SU-DHL-6 (cell line): ENCODE results near the gene ALS2.

Source experiments
- H2AFZ ChIP-seq: fragments of 200-600 bp; sonication (generic); 2 replicates; pipeline ENCODE4 v1.6.1; 2014; ENCODE audit warnings: low read depth, mild to moderate bottlenecking, moderate library complexity, mixed read lengths, antibody characterized with exemption, low read length; ENCODE audit not compliant: severe bottlenecking
- H3F3A ChIP-seq: fragments of 200-600 bp; shearing (Covaris generic); 2 replicates; pipeline ENCODE4 v1.6.0; 2016; ENCODE audit warnings: antibody characterized with exemption, mild to moderate bottlenecking; ENCODE audit not compliant: insufficient read depth
- H3K27ac ChIP-seq: fragments of 200-600 bp; sonication (generic); 2 replicates; pipeline ENCODE4 v1.5.1; 2016; ENCODE audit warnings: low read depth, mild to moderate bottlenecking, low read length, moderate library complexity, mixed read lengths
- H3K27me3 ChIP-seq: fragments of 200-600 bp; sonication (generic), shearing (Covaris generic); 2 replicates; pipeline ENCODE4 v1.6.0; 2014; ENCODE audit warnings: mild to moderate bottlenecking, low read length
- H3K36me3 ChIP-seq: fragments of 200-600 bp; sonication (generic); 2 replicates; pipeline ENCODE4 v1.6.1; 2014; ENCODE audit warnings: mild to moderate bottlenecking, low read length, mixed read lengths
- H3K4me2 ChIP-seq: fragments of 300-600, 200-600 bp; shearing (Covaris generic), sonication (generic); 2 replicates; pipeline ENCODE4 v1.6.0; 2014; ENCODE audit warnings: low read length, low read depth, mild to moderate bottlenecking; ENCODE audit not compliant: poor library complexity, severe bottlenecking
- H3K4me3 ChIP-seq: fragments of 200-600 bp; sonication (generic); 2 replicates; pipeline ENCODE4 v1.5.1; 2014; ENCODE audit warnings: antibody characterized with exemption, low read length, mild to moderate bottlenecking, mixed read lengths; ENCODE audit not compliant: insufficient read depth, poor library complexity, severe bottlenecking
- H3K79me2 ChIP-seq: fragments of 200-600 bp; sonication (generic); 2 replicates; pipeline ENCODE4 v1.6.1; 2014; ENCODE audit warnings: mild to moderate bottlenecking, low read length, moderate library complexity; ENCODE audit not compliant: insufficient read depth
- H3K9ac ChIP-seq: fragments of 200-600 bp; sonication (generic); 2 replicates; pipeline ENCODE4 v1.7.0; 2014; ENCODE audit warnings: mild to moderate bottlenecking, low read length
- H3K9me2 ChIP-seq: fragments of 200-600 bp; sonication (generic); replicated peaks from 2 replicates; pipeline ENCODE4 v1.6.1; 2014; ENCODE audit warnings: low read length; ENCODE audit not compliant: insufficient read depth
- H3K9me3 ChIP-seq: fragments of 200-600 bp; sonication (generic); 2 replicates; pipeline ENCODE4 v1.6.1; 2014; ENCODE audit warnings: low read length, mixed read lengths; ENCODE audit not compliant: insufficient read depth
- H4K20me1 ChIP-seq: fragments of 200-600 bp; sonication (generic); 2 replicates; pipeline ENCODE4 v1.6.1; 2014; ENCODE audit warnings: low read depth, mild to moderate bottlenecking, antibody characterized with exemption, low read length, moderate library complexity, mixed read lengths
- CTCF ChIP-seq: fragments of 200-600 bp; sonication (generic); IDR thresholded peaks from one replicate; pipeline ENCODE4 v1.5.1; 2017; ENCODE audit warnings: antibody characterized with exemption, mild to moderate bottlenecking, low read length, moderate library complexity; ENCODE audit not compliant: insufficient read depth, poor library complexity, severe bottlenecking
- EZH2phosphoT487 ChIP-seq: fragments of 200-600 bp; sonication (generic), shearing (Covaris generic); conservative IDR thresholded peaks from 2 replicates; pipeline ENCODE4 v1.6.1; 2018; ENCODE audit warnings: mild to moderate bottlenecking, antibody characterized with exemption, low read length, moderate library complexity, mixed read lengths

The ALS2 gene

GRCh38 chr2:201777043-201777442 is 3.7 kb downstream of the ALS2 start:
- Histone ChIP-seq H3K79me2 (no peaks in the 10 kb centered on the region), H3K27ac (no peak overlapping the region), H3K9me3 (no peaks in the 10 kb centered on the region), H4K20me1 (no peaks in the 10 kb centered on the region), H3K9me2 (no peaks in the 10 kb centered on the region), H3F3A (peaks cover 6% of the 10 kb centered on the region; the same call in 1 of the 2 replicates), H3K4me3 (no peak overlapping the region), H3K4me2 (no peak overlapping the region), H3K36me3 (no peaks in the 10 kb centered on the region), H3K27me3 (no peaks in the 10 kb centered on the region), H3K9ac (no peak overlapping the region), H2AFZ (no peak overlapping the region)
- TF ChIP-seq EZH2phosphoT487 (no peak), CTCF (no peak)

- Histone ChIP-seq H3K36me3 (no peaks in the 10 kb centered on the region), H2AFZ (no peak overlapping the region), H3K27me3 (no peaks in the 10 kb centered on the region), H3K4me2 (no peak overlapping the region), H4K20me1 (no peaks in the 10 kb centered on the region), H3K9ac (no peak overlapping the region), H3F3A (peaks cover 6% of the 10 kb centered on the region; the same call in 1 of the 2 replicates), H3K4me3 (no peak overlapping the region), H3K27ac (no peak overlapping the region), H3K79me2 (no peaks in the 10 kb centered on the region), H3K9me2 (no peaks in the 10 kb centered on the region), H3K9me3 (no peaks in the 10 kb centered on the region)
- TF ChIP-seq EZH2phosphoT487 (no peak), CTCF (no peak)
Observed at GRCh38 chr2:201775326-201775725, 5.4 kb downstream of the ALS2 start.

GRCh38 chr2:201774546-201774945 is 6.2 kb downstream of the ALS2 start:
- no peak overlapping the region for H3K4me3 ChIP-seq
- no peaks in the 10 kb centered on the region for H3K9me3 ChIP-seq
- no peaks in the 10 kb centered on the region for H3K79me2 ChIP-seq
- no peak overlapping the region for H2AFZ ChIP-seq
- no peaks in the 10 kb centered on the region for H3K36me3 ChIP-seq
- no peaks in the 10 kb centered on the region for H4K20me1 ChIP-seq
- no peak overlapping the region for H3K9ac ChIP-seq
- H3K27ac ChIP-seq, result no peak overlapping the region
- peaks cover 6% of the 10 kb centered on the region; the same call in 1 of the 2 replicates for H3F3A ChIP-seq
- H3K4me2 ChIP-seq, result no peak overlapping the region
- H3K27me3 ChIP-seq, result no peaks in the 10 kb centered on the region
- no peaks in the 10 kb centered on the region for H3K9me2 ChIP-seq
- TF ChIP-seq CTCF (no peak), EZH2phosphoT487 (no peak)

- H3K9me2 ChIP-seq, result no peaks in the 10 kb centered on the region
- no peaks in the 10 kb centered on the region for H3K9me3 ChIP-seq
- no peaks in the 10 kb centered on the region for H3K79me2 ChIP-seq
- H3F3A ChIP-seq, result peaks cover under 1% of the 10 kb centered on the region; the same call in 1 of the 2 replicates
- no peak overlapping the region for H3K4me3 ChIP-seq
- TF ChIP-seq CTCF, result no peak
- no peak for TF ChIP-seq EZH2phosphoT487
- no peaks in the 10 kb centered on the region for H4K20me1 ChIP-seq
- no peak overlapping the region for H3K27ac ChIP-seq
- no peak overlapping the region for H3K9ac ChIP-seq
- H3K36me3 ChIP-seq, result no peaks in the 10 kb centered on the region
- no peaks in the 10 kb centered on the region for H3K27me3 ChIP-seq
- no peak overlapping the region for H3K4me2 ChIP-seq
- H2AFZ ChIP-seq, result no peak overlapping the region
Observed at GRCh38 chr2:201773990-201774389, 6.7 kb downstream of the ALS2 start.
